AG04450 (cell line): Measurements from ENCODE around the gene OS9. TPM values are rescaled to one million over a fixed set of nuclear protein-coding genes. Genes with fewer than 3 reads are reported as not detected.

Experiments used
- CTCF ChIA-PET: fragments of 300-600, 350-600 bp; formaldehyde crosslinking; extraction: SDS; loops from one replicate; lab custom pipeline; 2022; ENCODE audit warnings: antibody characterized with exemption, inconsistent platforms; lab: Charles Lee
- POLR2A ChIA-PET: fragments of 350-600 bp; formaldehyde crosslinking; extraction: SDS; loops from one replicate; lab custom pipeline; 2021; ENCODE audit warnings: antibody characterized with exemption, inconsistent platforms; lab: Yijun Ruan, JAX
- DNase-seq: peaks from one replicate; pipeline ENCODE4 v3.0.0-alpha.2; 2011; ENCODE audit warnings: low read depth, low spot score
- H3K27ac ChIP-seq: one replicate; pipeline ENCODE4 v1.5.1; 2012; ENCODE audit warnings: low read depth, low read length, control low read depth
- H3K27me3 ChIP-seq: one replicate; pipeline ENCODE4 v1.6.0; 2012; ENCODE audit warnings: low read length; ENCODE audit not compliant: control insufficient read depth, insufficient read depth
- H3K4me3 ChIP-seq: 2 replicates; pipeline ENCODE4 v1.5.1; 2011; ENCODE audit warnings: mild to moderate bottlenecking, low read depth, low read length, control low read depth
- H3K9me3 ChIP-seq: 2 replicates; pipeline ENCODE4 v1.5.1; 2012; ENCODE audit warnings: low read length; ENCODE audit not compliant: control insufficient read depth, insufficient read depth
- CTCF ChIP-seq: IDR thresholded peaks from 2 replicates; pipeline ENCODE4 v1.5.1; 2011; ENCODE audit warnings: low read depth, low read length, control low read depth, inconsistent platforms
- polyA plus RNA-seq: library from polyadenylated mRNA; depleted of rRNA; stranded (reverse); fragments of >200 nt; gene quantifications from 2 replicates; pipeline ENCODE4 v1.2.3, GENCODE V29; 2011

The OS9 gene
- polyA plus RNA-seq, 1 experiment: 310 TPM

GRCh38 chr12:57759360-57759980, 65.5 kb downstream of the OS9 start:
- no peak overlapping the region for H3K4me3 ChIP-seq
- no peak for DNase-seq
- H3K27me3 ChIP-seq: peaks cover 21% of the 10 kb centered on the region
- TF ChIP-seq CTCF: peak; percentile 48
- POLR2A ChIA-PET: no interaction called here
- CTCF ChIA-PET: interaction anchor here (1.0 to 1.4 kb wide), 2 partner anchors 22 to 146 kb away, joined by 3 to 4 read pairs; no protein-coding TSS in a partner anchor
- H3K27ac ChIP-seq: no peak overlapping the region
- H3K9me3 ChIP-seq: no peaks in the 10 kb centered on the region; the same call in 1 of the 2 replicates

GRCh38 chr12:57760347-57760982, 66.5 kb downstream of the OS9 start:
- H3K27ac ChIP-seq: no peak overlapping the region
- TF ChIP-seq CTCF: no peak
- CTCF ChIA-PET: no interaction called here
- no peaks in the 10 kb centered on the region; the same call in 1 of the 2 replicates for H3K9me3 ChIP-seq
- POLR2A ChIA-PET: no interaction called here
- no peak for DNase-seq
- peaks cover 31% of the 10 kb centered on the region for H3K27me3 ChIP-seq
- H3K4me3 ChIP-seq: no peak overlapping the region

GRCh38 chr12:57761391-57761998, 67.6 kb downstream of the OS9 start:
- TF ChIP-seq CTCF: no peak
- DNase-seq: no peak
- ChIA-PET CTCF (no interaction called here), POLR2A (interaction anchor here (0.9 kb wide), 1 partner anchor 11 kb away, joined by 3 read pairs; no protein-coding TSS in a partner anchor)
- Histone ChIP-seq H3K27ac (no peak overlapping the region), H3K27me3 (peaks cover 39% of the 10 kb centered on the region), H3K4me3 (no peak overlapping the region), H3K9me3 (no peaks in the 10 kb centered on the region; the same call in 1 of the 2 replicates)

GRCh38 chr12:57762463-57762862, 68.5 kb downstream of the OS9 start:
- ChIA-PET POLR2A (no interaction called here), CTCF (no interaction called here)
- peaks cover 40% of the 10 kb centered on the region for H3K27me3 ChIP-seq

More at GRCh38 chr12:57762463-57762862, 68.5 kb downstream of the OS9 start:
- H3K4me3 ChIP-seq: no peak overlapping the region
- TF ChIP-seq CTCF: no peak
- DNase-seq: no peak
- no peaks in the 10 kb centered on the region; the same call in 1 of the 2 replicates for H3K9me3 ChIP-seq
- no peak overlapping the region for H3K27ac ChIP-seq
